ENCODE results near the gene CLDN12.

CLDN12 gene

GRCh38 chr7:90403174-90404113, at the start of gene CLDN12:
Gene CLDN12 (plus strand): TSS chr7:90403461. CDS start chr7:90412677, 9,216 bp downstream.
- DNase-seq (ENCODE audit: low read depth in 2 of 2), result peak; percentile 51 to 63

- DNase-seq (ENCODE audit: low read depth in 2 of 2), result no peak
Measured at GRCh38 chr7:90383422-90383821, 19.8 kb upstream of the CLDN12 start.

DNA sequence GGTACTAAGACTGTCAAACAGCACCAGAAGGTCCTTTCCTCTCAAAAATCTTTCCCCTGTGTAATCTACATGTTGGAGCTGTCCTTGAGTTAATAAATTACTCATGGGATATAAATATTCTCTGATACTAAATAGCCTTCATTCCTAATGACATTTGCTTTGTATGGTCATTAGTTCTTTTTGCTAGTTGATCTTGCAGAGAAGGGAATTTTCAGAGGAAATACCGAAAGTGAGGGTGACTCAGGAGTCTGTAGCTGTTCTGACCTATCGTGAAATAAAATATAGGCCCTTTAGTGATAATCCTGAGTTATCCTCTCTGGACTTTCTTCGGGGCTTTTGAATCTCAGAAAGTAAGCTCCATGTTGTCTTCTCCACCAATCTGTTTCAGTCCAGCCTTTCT, 19.4 kb upstream of the CLDN12 start:
- DNase-seq (ENCODE audit: low read depth in 2 of 2), result no peak

- no peak for DNase-seq (ENCODE audit: low read depth in 2 of 2)
Measured at GRCh38 chr7:90384433-90384832, 18.8 kb upstream of the CLDN12 start.

- DNase-seq (ENCODE audit: low read depth in 2 of 2), result no peak
Measured at GRCh38 chr7:90387470-90388240, 15.6 kb upstream of the CLDN12 start.

- DNase-seq (ENCODE audit: low read depth in 2 of 2), result no peak
Measured at GRCh38 chr7:90390926-90391325, 12.3 kb upstream of the CLDN12 start.

DNA sequence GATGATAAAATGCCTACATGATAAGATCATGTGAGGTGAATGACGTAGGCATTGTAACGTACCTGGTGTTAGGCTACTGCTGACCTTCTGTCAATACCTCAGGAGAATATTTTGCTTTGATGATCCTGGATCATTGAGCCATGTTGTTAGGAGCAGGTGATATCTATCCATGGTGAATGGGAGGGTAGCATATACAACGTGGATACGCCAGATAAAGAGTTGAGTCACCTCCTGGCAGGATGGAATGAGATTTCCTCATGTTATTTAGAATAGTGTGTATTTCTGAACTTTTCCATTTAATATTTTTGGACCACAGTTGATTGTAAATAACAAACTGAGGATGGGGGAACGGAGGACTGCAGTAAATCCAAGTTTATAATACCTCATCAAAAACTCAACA, 11.8 kb upstream of the CLDN12 start:
- DNase-seq (ENCODE audit: low read depth in 2 of 2), result no peak

- DNase-seq (ENCODE audit: low read depth in 2 of 2), result no peak
Measured at GRCh38 chr7:90396420-90396819, 6.8 kb upstream of the CLDN12 start.

DNA sequence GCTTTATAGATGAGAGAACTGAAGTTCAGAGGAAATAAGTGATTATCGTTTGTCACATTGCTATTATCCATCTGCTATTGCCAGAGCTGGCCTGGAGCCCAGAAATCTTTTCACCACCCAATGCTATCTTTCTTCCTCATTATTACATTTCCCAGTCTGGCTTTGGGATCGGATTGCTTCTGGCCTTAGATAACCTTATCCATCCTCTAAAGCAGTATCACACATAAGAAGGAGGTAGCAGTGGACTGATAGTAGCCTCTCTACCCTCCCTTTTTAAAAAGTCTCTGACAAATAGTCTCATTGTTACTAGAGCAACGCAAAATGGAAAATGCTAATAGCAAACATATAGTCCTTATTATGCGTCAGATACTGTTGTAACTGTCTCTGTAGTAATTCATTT, 1.3 kb upstream of the CLDN12 start:
- no peak for DNase-seq (ENCODE audit: low read depth in 2 of 2)

DNA sequence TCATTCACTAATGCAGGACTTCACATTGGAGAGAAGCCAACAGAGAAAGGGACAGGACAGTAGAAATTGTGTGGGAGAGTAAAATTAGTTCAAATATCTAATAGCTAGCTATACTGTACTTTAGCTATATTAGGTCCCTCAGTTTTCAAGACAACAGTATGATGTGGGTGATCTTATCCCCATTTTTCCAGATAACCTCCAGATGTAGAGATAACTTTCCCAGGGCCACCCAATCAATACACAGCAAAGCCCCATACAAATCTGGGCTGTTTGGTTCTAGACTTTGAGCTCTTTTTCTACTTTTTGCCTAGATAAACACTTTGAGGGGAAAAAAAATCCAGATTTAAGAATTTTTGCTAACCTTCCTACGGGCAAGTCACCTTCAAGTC, 482 bp upstream of the CLDN12 start:
- no peak for DNase-seq (ENCODE audit: low read depth in 2 of 2)

DNA sequence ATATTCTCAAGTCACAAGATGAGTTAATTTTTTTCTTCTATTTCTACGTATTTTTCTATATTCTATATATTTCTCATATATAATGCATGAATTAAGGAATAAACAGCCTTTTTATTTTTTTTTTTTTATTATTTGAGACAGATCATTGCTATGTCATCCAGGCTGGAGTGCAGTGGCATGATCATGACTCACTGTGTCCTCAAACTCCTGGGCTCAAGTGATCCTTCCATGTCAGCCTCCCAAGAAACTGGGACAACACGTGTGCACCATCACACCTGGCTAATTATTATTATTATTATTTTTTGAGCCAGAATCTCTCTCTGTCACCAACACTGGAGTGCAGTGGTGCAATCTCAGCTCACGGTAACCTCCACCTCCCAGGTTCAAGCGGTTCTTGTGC, 1.5 kb downstream of the CLDN12 start:
- DNase-seq (ENCODE audit: low read depth in 2 of 2), result no peak

DNA sequence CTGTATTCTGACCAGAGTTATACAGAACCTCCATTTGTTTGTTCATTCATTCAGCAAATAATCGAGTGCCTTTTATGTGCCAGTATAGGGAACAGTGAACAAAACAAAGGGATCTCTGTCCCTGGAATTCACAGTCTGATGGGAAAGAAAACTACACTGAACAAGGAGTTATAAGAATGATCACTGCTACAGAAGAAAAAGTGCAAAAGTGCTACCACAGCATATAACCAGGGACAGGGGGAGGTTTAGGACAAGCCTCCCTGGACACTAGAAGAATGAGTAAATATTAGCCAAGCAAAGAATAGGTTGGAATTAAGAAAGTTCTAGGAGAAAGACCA, 4.2 kb downstream of the CLDN12 start:
- DNase-seq (ENCODE audit: low read depth in 2 of 2), result no peak

- no peak for DNase-seq (ENCODE audit: low read depth in 2 of 2)
Measured at GRCh38 chr7:90408142-90408541, 4.9 kb downstream of the CLDN12 start.

GRCh38 chr7:90409667-90410066, 6.4 kb downstream of the CLDN12 start:
- no peak for DNase-seq (ENCODE audit: low read depth in 2 of 2)

DNA sequence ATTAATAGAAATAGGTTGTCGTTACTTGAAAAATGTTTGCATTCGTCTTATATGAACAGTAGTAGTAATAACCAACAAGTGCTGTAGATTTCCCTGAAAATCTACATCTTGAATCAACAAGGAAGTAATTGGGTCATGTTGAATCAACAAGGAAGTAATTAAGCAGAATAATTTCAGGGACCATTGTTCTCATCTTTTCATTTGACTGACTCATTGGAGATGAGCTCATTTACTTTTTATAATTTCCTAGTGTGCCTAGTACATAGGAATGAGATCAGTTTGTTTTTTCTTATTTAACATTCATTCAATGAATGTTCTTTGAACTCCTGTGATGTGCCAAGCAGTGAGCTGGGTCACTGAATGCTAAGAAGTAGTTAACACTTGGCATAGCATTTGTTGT, 8.2 kb downstream of the CLDN12 start:
- DNase-seq (ENCODE audit: low read depth in 2 of 2), result no peak

- DNase-seq (ENCODE audit: low read depth in 2 of 2), result no peak
Measured at GRCh38 chr7:90412458-90413184, 9.4 kb downstream of the CLDN12 start.

GRCh38 chr7:90413185-90413528, 9.9 kb downstream of the CLDN12 start:
- DNase-seq (ENCODE audit: low read depth in 2 of 2), result no peak

DNA sequence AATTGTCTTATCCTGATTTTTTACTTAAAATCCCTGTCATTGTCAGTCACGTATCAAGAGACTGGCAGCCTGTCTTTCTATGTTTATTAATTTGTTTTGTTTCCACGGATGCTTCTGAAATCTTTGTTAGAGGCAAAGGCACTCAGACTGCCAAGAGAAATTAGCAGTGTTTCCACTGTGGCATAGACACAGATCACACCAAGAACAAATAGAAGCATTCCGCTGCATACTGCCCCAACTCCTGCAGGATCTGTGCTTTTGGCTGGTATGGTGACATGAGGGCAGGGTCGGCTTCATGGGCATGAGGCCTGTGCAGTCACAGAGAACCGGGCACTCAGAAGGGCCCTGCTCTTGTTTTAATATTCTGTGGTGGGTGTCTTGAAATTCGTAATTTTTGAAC, 18.4 kb downstream of the CLDN12 start:
- no peak for DNase-seq (ENCODE audit: low read depth in 2 of 2)

DNA sequence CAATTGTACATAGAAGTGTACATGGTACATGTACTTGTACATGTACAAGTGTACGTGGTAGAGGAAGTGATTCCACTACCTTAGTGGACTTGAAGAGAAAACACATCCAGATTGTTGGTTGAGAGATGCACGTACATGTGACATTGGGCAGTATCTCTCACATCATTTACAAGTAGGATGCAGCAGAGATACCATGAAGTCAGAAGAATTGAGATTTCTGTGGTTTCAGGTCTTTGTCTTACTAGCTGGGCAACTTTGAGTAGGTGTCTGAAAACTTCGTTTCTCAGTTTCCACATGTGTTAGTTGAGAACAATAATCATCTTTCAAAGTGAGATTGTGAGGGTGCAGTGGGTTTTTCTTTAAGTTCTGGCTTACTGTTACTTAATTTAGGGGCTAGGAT, 21.5 kb downstream of the CLDN12 start:
- DNase-seq (ENCODE audit: low read depth in 2 of 2), result no peak

DNA sequence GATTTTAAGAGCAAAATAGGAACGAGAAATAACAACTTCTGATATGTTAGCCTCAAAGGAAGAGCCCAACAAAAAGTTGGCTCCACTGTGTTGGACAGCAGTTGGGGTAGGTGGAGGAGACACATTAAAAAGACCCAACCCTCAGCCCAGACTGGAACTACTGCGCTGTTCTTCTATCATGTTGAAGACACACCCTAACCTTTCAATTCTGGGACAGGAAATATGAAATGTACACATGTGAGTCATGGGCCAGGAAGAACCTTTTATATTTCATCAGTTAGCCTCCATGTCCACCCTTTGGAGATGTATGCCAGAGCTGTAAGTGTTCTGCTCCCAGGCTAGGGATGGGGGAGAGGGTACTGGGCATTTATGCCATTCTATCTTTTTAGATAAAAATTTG, 22.1 kb downstream of the CLDN12 start:
- no peak for DNase-seq (ENCODE audit: low read depth in 2 of 2)

DNA sequence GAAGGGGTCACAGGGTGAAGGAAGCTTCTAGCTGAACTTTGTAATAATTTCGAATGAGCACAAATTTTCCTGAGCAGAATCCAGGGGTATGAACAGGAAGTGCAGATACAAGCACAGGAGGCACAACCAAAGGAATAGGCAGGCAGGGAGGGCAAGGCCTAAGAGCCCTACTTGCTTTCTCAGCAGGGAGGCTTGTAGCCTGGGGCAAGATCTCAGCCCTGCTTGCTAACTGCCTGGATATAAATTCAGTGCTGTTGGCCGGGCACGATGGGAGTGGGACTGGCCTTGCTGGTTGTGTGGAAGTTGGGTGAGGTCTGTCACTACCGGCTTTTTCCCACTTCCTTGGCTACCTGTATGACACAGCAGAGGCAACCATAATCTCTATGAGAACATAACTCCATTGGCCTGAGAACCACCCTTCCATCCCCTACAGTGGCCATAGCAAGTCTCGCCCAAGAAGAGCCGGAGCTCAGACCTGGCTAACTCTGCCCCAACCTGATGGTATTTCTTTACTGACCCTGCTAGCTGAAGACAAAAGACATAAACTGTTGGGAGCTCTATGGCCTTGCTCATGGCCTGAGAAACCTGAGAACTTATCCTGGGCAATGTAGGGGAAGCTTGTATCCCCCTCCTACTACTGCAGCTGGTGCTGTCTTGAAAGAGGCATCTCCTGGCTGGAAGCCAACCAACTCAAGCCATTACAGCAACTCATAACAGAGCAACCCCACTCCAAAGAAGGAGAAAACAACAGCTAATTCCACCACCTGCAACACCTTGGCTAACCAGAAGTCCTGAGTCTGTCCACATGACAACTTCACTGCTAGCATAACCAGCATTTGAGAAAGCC, 27.6 kb downstream of the CLDN12 start:
- no peak for DNase-seq (ENCODE audit: low read depth in 2 of 2)

DNA sequence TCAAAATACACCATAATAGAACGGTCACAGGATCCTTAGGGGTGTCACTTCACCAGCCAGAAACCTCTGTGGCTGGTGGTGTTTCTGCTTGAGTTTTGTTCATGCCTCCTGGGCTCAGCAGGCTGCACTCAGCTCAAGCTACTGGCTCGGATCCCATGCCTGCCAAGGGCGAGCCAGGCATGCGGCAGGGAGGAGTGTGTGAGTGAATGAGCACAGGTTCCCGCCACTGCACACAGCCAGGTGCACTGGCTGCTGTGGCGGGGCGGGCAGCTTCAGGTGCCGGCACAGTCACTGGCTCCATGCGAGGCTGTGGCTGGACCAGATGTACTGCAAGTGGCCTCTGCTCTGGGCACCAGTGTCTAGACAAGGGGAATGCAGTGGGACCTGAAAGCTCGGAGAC, 29.5 kb downstream of the CLDN12 start:
- DNase-seq (ENCODE audit: low read depth in 2 of 2), result no peak

Data from activated CD8-positive, alpha-beta memory T cell treated with anti-CD3 and anti-CD28 coated beads for 4 hours (primary cell).